Stimulated activated naive CD8-positive, alpha-beta T cell treated with anti-CD3 and anti-CD28 coated beads, Interleukin-15, Interleukin-2, amounts not matched to agents 100 ng/mL and 50 ng/mL, for 24 hours (primary cell): ENCODE data around the gene USP22.

ENCODE experiments used
- H3K27ac Mint-ChIP-seq: one replicate; pipeline ENCODE4 v1.8.0; 2021; ENCODE audit warnings: mild to moderate bottlenecking, mixed read lengths
- H3K27me3 Mint-ChIP-seq: one replicate; pipeline ENCODE4 v1.8.0; 2021; ENCODE audit warnings: mixed read lengths
- H3K36me3 Mint-ChIP-seq: one replicate; pipeline ENCODE4 v1.8.0; 2021; ENCODE audit warnings: low read depth, mixed read lengths
- H3K4me1 Mint-ChIP-seq: one replicate; pipeline ENCODE4 v1.8.0; 2021; ENCODE audit warnings: low read depth, mixed read lengths
- H3K4me3 Mint-ChIP-seq: one replicate; pipeline ENCODE4 v1.8.0; 2021; ENCODE audit warnings: mild to moderate bottlenecking, mixed read lengths
- H3K9me3 Mint-ChIP-seq: one replicate; pipeline ENCODE4 v1.8.0; 2021; ENCODE audit warnings: mixed read lengths

The USP22 gene

GRCh38 chr17:20993863-20994778 lies 48.7 kb downstream of the USP22 start:
- Mint-ChIP-seq H3K9me3 (no peaks in the 10 kb centered on the region), H3K4me3 (no peak overlapping the region), H3K4me1 (peaks cover 12% of the 10 kb centered on the region), H3K27me3 (no peaks in the 10 kb centered on the region), H3K27ac (no peak overlapping the region), H3K36me3 (peaks cover 4% of the 10 kb centered on the region)

DNA sequence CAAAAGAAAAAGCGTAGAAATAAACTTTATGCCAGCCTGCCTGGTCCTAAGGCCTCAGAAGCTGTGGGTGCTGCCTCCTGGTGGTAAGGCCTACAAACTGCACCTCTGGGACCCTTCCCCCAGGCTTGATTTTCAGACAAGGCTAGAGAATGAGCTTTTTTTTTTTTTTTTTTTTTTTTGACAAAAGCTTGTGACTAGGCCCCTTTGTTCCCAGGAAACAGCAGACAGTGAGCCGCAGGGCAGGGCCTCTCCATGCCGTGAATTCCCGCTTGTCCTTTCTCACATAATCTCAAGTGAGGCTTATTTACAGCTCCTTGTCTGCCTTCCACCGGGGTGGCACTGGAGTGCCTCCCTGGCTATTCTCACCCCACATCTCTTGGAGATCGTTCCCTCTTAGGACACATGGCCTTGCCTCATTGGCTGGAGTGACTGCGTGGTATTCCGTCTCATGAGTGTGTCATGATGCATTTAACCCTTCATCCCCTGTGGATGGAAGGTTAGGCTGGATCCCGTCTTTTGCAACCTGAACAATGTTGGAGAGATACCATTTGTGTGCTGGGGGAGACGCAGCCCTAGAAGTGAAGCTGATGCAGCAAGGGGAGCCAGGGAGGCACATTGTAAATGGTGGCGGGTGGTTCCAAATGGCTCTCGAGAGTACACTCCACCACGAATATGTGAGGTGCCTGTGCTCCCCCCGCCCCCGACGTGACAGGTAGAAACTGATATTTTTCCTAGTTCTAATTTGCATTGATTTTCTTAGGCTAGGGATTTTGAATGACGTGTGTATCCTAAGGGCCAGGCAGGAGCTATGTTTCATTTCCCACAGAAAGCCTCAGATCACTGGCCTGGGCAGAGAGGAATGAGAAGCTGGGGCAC lies 49.6 kb downstream of the USP22 start:
- H3K9me3 Mint-ChIP-seq, result no peaks in the 10 kb centered on the region
- no peak overlapping the region for H3K4me3 Mint-ChIP-seq
- H3K27ac Mint-ChIP-seq, result no peak overlapping the region
- peaks cover 3% of the 10 kb centered on the region for H3K4me1 Mint-ChIP-seq
- no peaks in the 10 kb centered on the region for H3K27me3 Mint-ChIP-seq
- H3K36me3 Mint-ChIP-seq, result no peaks in the 10 kb centered on the region

DNA sequence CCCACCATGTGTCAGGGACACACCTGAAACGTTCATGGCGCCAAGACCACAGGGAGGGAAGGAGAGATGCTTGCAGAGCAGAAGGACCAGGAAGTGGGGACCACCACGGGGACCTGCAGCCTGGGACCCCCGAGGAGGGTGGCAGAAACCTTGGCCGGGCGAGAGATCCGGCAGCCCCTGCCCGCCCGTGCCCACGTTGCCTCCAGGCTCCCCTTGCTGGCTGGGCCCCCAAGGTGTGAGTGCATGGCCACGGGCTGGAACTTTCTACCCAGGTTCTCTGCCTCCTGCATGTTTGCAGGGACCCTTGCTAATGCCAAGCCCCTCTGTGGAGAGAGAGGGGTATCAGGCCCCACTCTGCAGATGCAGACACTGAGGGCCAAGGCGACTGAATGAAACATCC lies 50.4 kb downstream of the USP22 start:
- no peaks in the 10 kb centered on the region for H3K36me3 Mint-ChIP-seq
- no peak overlapping the region for H3K4me3 Mint-ChIP-seq
- H3K9me3 Mint-ChIP-seq, result no peaks in the 10 kb centered on the region
- no peaks in the 10 kb centered on the region for H3K27me3 Mint-ChIP-seq
- no peak overlapping the region for H3K27ac Mint-ChIP-seq
- H3K4me1 Mint-ChIP-seq, result peaks cover 3% of the 10 kb centered on the region

DNA sequence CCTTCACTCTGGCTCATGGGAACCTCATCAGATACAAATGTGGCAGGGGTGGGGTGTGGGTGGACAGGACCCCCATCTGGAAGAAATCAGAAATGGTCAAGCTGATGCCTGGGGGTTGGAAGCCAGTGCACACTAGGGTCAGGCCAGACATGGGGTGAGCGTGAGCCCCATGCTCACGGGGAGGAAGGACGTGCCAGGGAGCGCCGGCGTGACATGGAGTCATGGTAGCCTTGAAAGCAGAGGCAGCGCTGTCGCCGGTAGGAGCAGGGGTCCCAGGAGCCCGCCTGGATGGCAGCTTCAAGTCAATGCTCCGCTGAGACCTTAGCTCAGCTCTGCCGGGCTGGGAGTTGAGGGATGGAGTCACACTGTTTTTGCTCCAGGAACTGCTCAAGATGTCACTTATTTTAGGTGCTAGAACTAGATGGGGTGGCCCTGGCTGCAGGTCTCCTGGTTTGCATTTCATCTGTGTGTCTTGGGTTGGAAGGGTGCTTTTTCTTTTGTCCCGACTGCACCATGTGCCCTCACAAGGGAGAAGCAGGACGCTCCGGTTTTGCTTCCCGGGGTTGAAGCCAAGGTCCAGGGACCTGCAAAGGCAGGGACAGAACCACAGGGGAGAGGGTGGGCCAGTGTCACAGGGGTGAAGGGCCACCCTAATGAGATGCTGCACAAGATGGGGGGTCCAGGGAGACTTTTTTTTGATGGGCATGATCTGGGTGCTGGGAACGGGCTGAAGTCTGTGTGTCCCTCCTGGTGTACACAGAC lies 51.4 kb downstream of the USP22 start:
- no peak overlapping the region for H3K4me3 Mint-ChIP-seq
- no peaks in the 10 kb centered on the region for H3K36me3 Mint-ChIP-seq
- no peak overlapping the region for H3K27ac Mint-ChIP-seq
- peaks cover 3% of the 10 kb centered on the region for H3K4me1 Mint-ChIP-seq
- H3K27me3 Mint-ChIP-seq, result no peaks in the 10 kb centered on the region
- no peaks in the 10 kb centered on the region for H3K9me3 Mint-ChIP-seq

GRCh38 chr17:20989991-20990855 lies 52.6 kb downstream of the USP22 start:
- Mint-ChIP-seq H3K36me3 (no peaks in the 10 kb centered on the region), H3K9me3 (no peaks in the 10 kb centered on the region), H3K27ac (no peak overlapping the region), H3K4me3 (no peak overlapping the region), H3K4me1 (peaks cover 3% of the 10 kb centered on the region), H3K27me3 (no peaks in the 10 kb centered on the region)

- Mint-ChIP-seq H3K36me3 (no peaks in the 10 kb centered on the region), H3K9me3 (no peaks in the 10 kb centered on the region), H3K27ac (no peak overlapping the region), H3K4me1 (peaks cover 3% of the 10 kb centered on the region), H3K27me3 (no peaks in the 10 kb centered on the region), H3K4me3 (no peak overlapping the region)
Observed at GRCh38 chr17:20989481-20989880, 53.3 kb downstream of the USP22 start.

DNA sequence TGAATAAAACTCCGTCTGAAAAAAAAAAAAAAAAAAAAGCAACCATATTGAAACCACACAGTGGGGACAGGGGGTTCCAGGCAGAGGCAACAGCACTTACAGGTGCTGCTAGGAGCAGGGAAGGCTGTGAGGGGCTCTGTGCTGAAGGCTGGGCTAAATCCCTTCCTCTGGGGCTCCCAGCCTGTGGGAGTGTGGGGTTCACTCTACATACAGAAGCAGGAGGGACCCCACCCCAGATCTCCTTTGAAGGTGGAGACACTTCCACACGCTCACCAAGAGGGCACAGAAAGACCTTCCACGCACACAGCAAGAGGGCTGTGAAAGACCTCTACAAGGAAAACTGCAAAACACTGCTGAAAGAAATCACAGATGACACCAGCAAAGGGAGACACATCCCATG lies 53.9 kb downstream of the USP22 start:
- Mint-ChIP-seq H3K27me3 (no peaks in the 10 kb centered on the region), H3K4me1 (peaks cover 3% of the 10 kb centered on the region), H3K4me3 (no peak overlapping the region), H3K36me3 (no peaks in the 10 kb centered on the region), H3K27ac (no peak overlapping the region), H3K9me3 (no peaks in the 10 kb centered on the region)

DNA sequence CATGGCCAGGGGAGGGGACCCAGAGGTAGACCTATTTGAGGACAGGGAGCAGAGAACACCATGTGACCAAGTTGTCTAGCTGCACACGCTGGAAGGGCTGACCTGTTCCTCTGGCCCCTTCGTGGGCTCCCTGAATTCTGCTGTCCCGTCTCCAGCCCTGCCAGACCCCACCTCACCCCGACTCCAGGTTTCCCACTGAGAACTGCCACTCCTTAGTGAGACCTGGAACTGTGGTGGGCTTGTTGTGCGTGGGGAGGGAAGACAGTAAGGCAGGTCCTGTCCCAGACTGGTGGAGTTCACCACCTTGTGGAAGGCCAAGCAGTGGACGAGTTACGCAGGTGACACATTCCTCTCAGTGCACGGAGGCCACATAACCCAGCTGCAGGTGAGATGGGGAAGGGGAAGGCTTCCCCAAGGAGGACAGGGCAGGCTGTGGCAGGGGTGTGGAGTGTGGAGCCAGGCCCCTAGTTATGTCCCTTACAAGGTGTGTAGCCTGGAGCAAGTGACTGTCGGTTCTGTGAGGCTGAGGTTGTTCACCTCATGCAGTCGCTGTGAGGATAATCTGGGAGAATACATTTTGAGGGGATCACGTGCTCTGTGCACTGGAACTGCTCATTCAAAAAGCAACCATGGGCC lies 54.7 kb downstream of the USP22 start:
- H3K27me3 Mint-ChIP-seq, result no peaks in the 10 kb centered on the region
- H3K4me3 Mint-ChIP-seq, result no peak overlapping the region
- H3K4me1 Mint-ChIP-seq, result peaks cover 1% of the 10 kb centered on the region
- no peaks in the 10 kb centered on the region for H3K36me3 Mint-ChIP-seq
- H3K9me3 Mint-ChIP-seq, result no peaks in the 10 kb centered on the region
- no peak overlapping the region for H3K27ac Mint-ChIP-seq

DNA sequence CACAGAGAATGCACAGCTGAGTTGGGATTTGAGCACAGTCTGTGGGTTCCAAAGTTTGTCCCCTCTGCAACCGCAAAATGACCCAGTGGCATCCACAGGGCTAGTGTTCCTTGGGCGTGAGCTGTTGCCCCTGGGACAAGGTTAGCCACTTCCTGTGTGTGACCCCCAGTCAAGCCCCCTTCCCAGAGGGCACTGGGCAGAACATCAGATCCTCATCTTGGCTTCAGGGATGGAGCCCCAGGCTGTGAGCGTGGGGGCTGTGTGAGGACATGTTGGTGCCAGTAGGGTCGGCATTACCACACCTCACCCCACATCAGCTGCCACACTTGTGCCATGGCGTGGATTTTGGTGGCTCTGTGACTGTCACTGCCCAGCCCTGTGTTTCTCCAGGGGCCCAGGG lies 55.3 kb downstream of the USP22 start:
- H3K4me3 Mint-ChIP-seq, result no peak overlapping the region
- H3K4me1 Mint-ChIP-seq, result no peaks in the 10 kb centered on the region
- H3K27me3 Mint-ChIP-seq, result no peaks in the 10 kb centered on the region
- no peak overlapping the region for H3K27ac Mint-ChIP-seq
- H3K9me3 Mint-ChIP-seq, result no peaks in the 10 kb centered on the region
- no peaks in the 10 kb centered on the region for H3K36me3 Mint-ChIP-seq

- Mint-ChIP-seq H3K4me1 (no peaks in the 10 kb centered on the region), H3K4me3 (no peak overlapping the region), H3K27me3 (no peaks in the 10 kb centered on the region), H3K36me3 (no peaks in the 10 kb centered on the region), H3K9me3 (no peaks in the 10 kb centered on the region), H3K27ac (no peak overlapping the region)
Observed at GRCh38 chr17:20986767-20987510, 55.9 kb downstream of the USP22 start.

GRCh38 chr17:20983359-20983637 lies 59.5 kb downstream of the USP22 start:
- Mint-ChIP-seq H3K4me3 (no peak overlapping the region), H3K9me3 (no peaks in the 10 kb centered on the region), H3K36me3 (no peaks in the 10 kb centered on the region), H3K27ac (no peak overlapping the region), H3K27me3 (no peaks in the 10 kb centered on the region), H3K4me1 (no peaks in the 10 kb centered on the region)

GRCh38 chr17:20982589-20983358 lies 60.0 kb downstream of the USP22 start:
- Mint-ChIP-seq H3K36me3 (no peaks in the 10 kb centered on the region), H3K27ac (no peak overlapping the region), H3K4me3 (no peak overlapping the region), H3K4me1 (no peaks in the 10 kb centered on the region), H3K27me3 (no peaks in the 10 kb centered on the region), H3K9me3 (no peaks in the 10 kb centered on the region)
